Pancreas (tissue), 10 donors: ENCODE data around the gene MYOM3. TPM values are rescaled to one million over a fixed set of nuclear protein-coding genes. Genes with fewer than 3 reads are reported as not detected.

ENCODE experiments used
- ATAC-seq, 4 donors: fragments of 200-7000 bp; cut with Tn5 transposase; one replicate each; pipeline versions ENCODE4 v1.8.0 to v1.9.1; 2020; ENCODE audit warnings: mild to moderate bottlenecking in 4 of 4, moderate library complexity in 4 of 4
- DNase-seq, 6 donors: peaks; one replicate each; pipeline ENCODE4 v3.0.0-alpha.2; 2020
- FAIRE-seq: peaks from 2 replicates; lab custom pipeline; 2012; peaks lifted over from hg19 to GRCh38; lab: Jason Lieb, UNC
- H3K27ac ChIP-seq, 4 donors: fragments of 200-600 bp; sonication (generic); 1 replicate in 3 of 4; 2 replicates in 1 of 4; pipeline versions ENCODE4 v1.5.0 to v1.8.0; 2020
- H3K27me3 ChIP-seq, 4 donors: fragments of 200-600 bp; one replicate each; pipeline ENCODE4 v1.8.0; 2021
- H3K36me3 ChIP-seq, 3 donors: fragments of 200-600 bp; sonication (generic) in 1 of 3; one replicate each; pipeline versions ENCODE4 v1.5.0 to v1.8.0; 2020 to 2021
- H3K4me1 ChIP-seq, 3 donors: fragments of 200-600 bp; one replicate each; pipeline ENCODE4 v1.8.0; 2021
- H3K4me3 ChIP-seq, 4 donors: fragments of 200-600 bp; sonication (generic) in 2 of 4; one replicate each; pipeline versions ENCODE4 v1.5.0 to v1.8.0; 2020 to 2021
- H3K9me3 ChIP-seq, 4 donors: fragments of 200-600 bp; one replicate each; pipeline ENCODE4 v1.8.0; 2021
- CTCF ChIP-seq, 4 donors: fragments of 200-600 bp; sonication (generic) in 3 of 4; IDR thresholded peaks; one replicate each; pipeline versions ENCODE4 v1.5.0 to v1.8.0; 2021; ENCODE audit warnings: antibody characterized with exemption in 4 of 4
- WGBS, 2 donors: extraction: QIAGEN DNeasy Blood & Tissue Kit; methylation state at CpG; one replicate each; pipeline ENCODE4 v1.1.7; 2013; 5-methylcytosine and 5-hydroxymethylcytosine counted together
- intact Hi-C, 3 donors: fragments of 100-400 bp; cut with DNase I; formaldehyde crosslinking; loops; one replicate each; pipeline versions ENCODE4 v1.11.1 to v1.14.2; 2022
- polyA plus RNA-seq, 2 donors: library from polyadenylated mRNA; stranded (reverse); fragments of 200-250 nt; gene quantifications; one replicate each; pipeline ENCODE4 v1.2.3, GENCODE V29; 2013
- total RNA-seq, 6 donors: library from RNA; stranded (reverse); fragmentation: NEBNext Ultra II Directional in 4 of 6; extraction: Animal tissue kit (Norgen Biotek cat#: 25700) in 4 of 6; gene quantifications; one replicate each; pipeline versions ENCODE4 v1.2.1 to v1.2.4, GENCODE V29; 2021 to 2023
- donor health status: healthy with polysubstance abuse.
- donor health status: DM: no; HTN: no; CAD: no; lungs with moderate emphysema.
- donor health status: DM: no; HTN: no; CAD: no.
- donor health status: control.
- donor health status: control.
- donor health status: Bipolar disorder and iron deficiency.
- donor health status: DM: yes; HTN: yes; CAD: no.
- donor health status: DM: no; HTN: no; CAD: no.
- donor health status: DM: no; HTN: no; CAD: no.
- donor health status: DM: yes; HTN: yes; CAD: no.

The MYOM3 gene
- total and polyA plus RNA-seq, 8 donors = 0.38 to 1.7 (median 0.79) TPM

- ATAC-seq (no peak), FAIRE-seq (no peak), DNase-seq (no peak)
- H3K9me3 ChIP-seq = no peaks in the 10 kb centered on the region
- intact Hi-C loops = no loop called here
- H3K27ac ChIP-seq = no peak overlapping the region
- TF ChIP-seq CTCF (IDR thresholded peaks at IDR 0.05) = no peak
- WGBS, 2 donors = 85 to 97% methylated on average over 8 of the region's 8 CpGs
- no peaks in the 10 kb centered on the region for H3K4me1 ChIP-seq
- H3K27me3 ChIP-seq = no peaks in the 10 kb centered on the region
- H3K36me3 ChIP-seq = no peaks in the 10 kb centered on the region
- no peak overlapping the region for H3K4me3 ChIP-seq
These were observed 29.6 kb downstream of the MYOM3 start for GRCh38 chr1:24082372-24082771.

GRCh38 chr1:24081190-24081589 lies 30.7 kb downstream of the MYOM3 start:
- H3K27me3 ChIP-seq = no peaks in the 10 kb centered on the region
- no peak for TF ChIP-seq CTCF (IDR thresholded peaks at IDR 0.05)
- no peaks in the 10 kb centered on the region for H3K9me3 ChIP-seq
- whole genome bisulfite sequencing, 2 donors = 38 to 43% methylated on average over 6 of the region's 6 CpGs
- no peaks in the 10 kb centered on the region for H3K36me3 ChIP-seq
- peak; percentile 56 to 86 (median 76) for ATAC-seq
- H3K4me1 ChIP-seq = no peaks in the 10 kb centered on the region
- no peak overlapping the region for H3K27ac ChIP-seq
- H3K4me3 ChIP-seq = no peak overlapping the region
- no peak for FAIRE-seq
- peak in 3 of 6 donors; percentile 38 to 58 (median 53) for DNase-seq
- intact Hi-C loops = no loop called here

GRCh38 chr1:24080131-24080530 lies 31.8 kb downstream of the MYOM3 start:
- Histone ChIP-seq H3K9me3 (no peaks in the 10 kb centered on the region), H3K4me1 (no peaks in the 10 kb centered on the region), H3K27ac (no peak overlapping the region), H3K4me3 (no peak overlapping the region), H3K27me3 (no peaks in the 10 kb centered on the region), H3K36me3 (no peaks in the 10 kb centered on the region)
- ATAC-seq (peak; percentile 35 to 73 (median 54)), DNase-seq (peak in 3 of 6 donors; percentile 38 to 63 (median 45)), FAIRE-seq (no peak)
- no peak for TF ChIP-seq CTCF (IDR thresholded peaks at IDR 0.05)
- intact Hi-C loops = no loop called here
- WGBS, 2 donors = 34 to 40% methylated on average over 10 of the region's 10 CpGs

- intact Hi-C loops = loop anchor here in 1 of 3 donors (10.0 kb wide), 1 partner anchor 107 kb away; the partner anchor contains the start of gene IFNLR1
- no peak for TF ChIP-seq CTCF (IDR thresholded peaks at IDR 0.05)
- no peak for FAIRE-seq
These were observed 34.5 kb downstream of the MYOM3 start for GRCh38 chr1:24077278-24077978.

GRCh38 chr1:24075946-24076345 lies 36.0 kb downstream of the MYOM3 start:
- no peak for ATAC-seq
- no peak for DNase-seq
- Histone ChIP-seq H3K9me3 (no peaks in the 10 kb centered on the region), H3K4me1 (no peaks in the 10 kb centered on the region), H3K36me3 (no peaks in the 10 kb centered on the region), H3K27ac (no peak overlapping the region), H3K27me3 (no peaks in the 10 kb centered on the region), H3K4me3 (no peak overlapping the region)
- WGBS, 2 donors = 91% methylated on average over 8 of the region's 8 CpGs
- no peak for FAIRE-seq
- no peak for TF ChIP-seq CTCF (IDR thresholded peaks at IDR 0.05)
- intact Hi-C loops = loop anchor here in 1 of 3 donors (10.0 kb wide), 1 partner anchor 109 kb away; the partner anchor contains the start of gene IFNLR1

More at GRCh38 chr1:24077278-24077978, 34.5 kb downstream of the MYOM3 start:
- Histone ChIP-seq H3K36me3 (no peaks in the 10 kb centered on the region), H3K4me3 (no peak overlapping the region), H3K27me3 (no peaks in the 10 kb centered on the region), H3K9me3 (no peaks in the 10 kb centered on the region), H3K4me1 (no peaks in the 10 kb centered on the region), H3K27ac (no peak overlapping the region)
- 91 to 92% methylated on average over 16 of the region's 16 CpGs for WGBS, 2 donors
- DNase-seq (no peak), ATAC-seq (no peak)
